HG03175 (cell line): ENCODE data around the gene NUAK2.
A peak's percentile ranks its signal among the peaks of the same experiment; 100 is the strongest.
"Not testable (repeated sequence)": the region's sequence is repeated elsewhere in the genome, so short reads cannot be mapped to it uniquely, and the experiment has no call there.

Experiments used
- ATAC-seq: cut with Tn5 transposase; IDR thresholded peaks from one replicate; pipeline ENCODE4 v1.9.1; 2021; ENCODE audit warnings: mild to moderate bottlenecking, moderate library complexity; ENCODE audit not compliant: unreplicated experiment

NUAK2 gene

GRCh38 chr1:205300149-205300548 lies 21.4 kb downstream of the NUAK2 start:
- no peak for ATAC-seq

- no peak for ATAC-seq
These were observed 23.2 kb downstream of the NUAK2 start for GRCh38 chr1:205298191-205298994.

DNA sequence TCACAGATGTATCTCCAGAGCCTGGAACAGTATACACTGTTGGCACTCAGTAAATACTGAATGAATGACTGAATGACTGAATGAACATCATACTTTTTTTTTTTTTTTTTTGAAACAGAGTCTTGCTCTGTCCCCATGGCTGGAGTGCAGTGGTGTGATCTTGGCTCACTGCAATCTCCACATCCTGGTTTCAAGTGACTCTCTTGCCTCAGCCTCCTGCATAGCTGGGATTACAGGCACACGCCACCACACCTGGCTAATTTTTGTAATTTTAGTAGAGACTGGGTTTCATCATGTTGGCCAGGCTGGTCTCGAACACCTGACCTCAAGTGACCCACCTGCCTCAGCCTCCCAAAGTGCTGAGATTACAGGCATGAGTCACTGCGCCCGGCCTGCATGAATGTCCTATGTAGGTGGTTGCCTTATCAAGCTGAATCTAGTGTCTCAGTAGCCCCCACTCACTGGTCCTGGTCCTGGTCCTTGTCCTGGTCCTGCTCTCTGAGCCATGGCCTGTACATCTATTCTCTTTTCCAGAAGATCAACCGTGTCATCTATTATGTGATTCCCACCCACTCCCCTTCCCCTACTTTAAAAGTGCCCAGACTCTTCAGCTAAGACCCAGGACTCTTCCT lies 23.9 kb downstream of the NUAK2 start:
- not testable (repeated sequence) for ATAC-seq

DNA sequence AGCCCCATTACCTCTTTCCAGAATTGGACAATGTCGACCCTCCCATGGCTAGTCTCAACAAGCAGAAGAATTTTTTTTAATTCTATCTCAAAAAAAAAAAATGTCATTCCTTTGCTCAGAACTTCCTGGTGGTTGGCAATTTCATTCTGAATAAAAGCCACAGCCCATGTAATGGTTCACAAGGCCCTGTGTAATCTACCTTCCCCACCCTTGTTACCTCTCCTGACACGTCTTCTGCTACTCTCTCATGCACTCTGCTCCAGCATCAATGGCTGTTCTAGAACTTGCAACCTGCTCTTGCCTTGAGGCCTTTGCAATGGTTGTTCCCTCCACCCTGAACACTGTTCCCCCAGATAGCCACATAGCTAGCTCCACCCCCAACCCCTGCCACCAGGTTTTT lies 25.4 kb downstream of the NUAK2 start:
- ATAC-seq = no peak

GRCh38 chr1:205294934-205295333 lies 26.6 kb downstream of the NUAK2 start:
- ATAC-seq = no peak

DNA sequence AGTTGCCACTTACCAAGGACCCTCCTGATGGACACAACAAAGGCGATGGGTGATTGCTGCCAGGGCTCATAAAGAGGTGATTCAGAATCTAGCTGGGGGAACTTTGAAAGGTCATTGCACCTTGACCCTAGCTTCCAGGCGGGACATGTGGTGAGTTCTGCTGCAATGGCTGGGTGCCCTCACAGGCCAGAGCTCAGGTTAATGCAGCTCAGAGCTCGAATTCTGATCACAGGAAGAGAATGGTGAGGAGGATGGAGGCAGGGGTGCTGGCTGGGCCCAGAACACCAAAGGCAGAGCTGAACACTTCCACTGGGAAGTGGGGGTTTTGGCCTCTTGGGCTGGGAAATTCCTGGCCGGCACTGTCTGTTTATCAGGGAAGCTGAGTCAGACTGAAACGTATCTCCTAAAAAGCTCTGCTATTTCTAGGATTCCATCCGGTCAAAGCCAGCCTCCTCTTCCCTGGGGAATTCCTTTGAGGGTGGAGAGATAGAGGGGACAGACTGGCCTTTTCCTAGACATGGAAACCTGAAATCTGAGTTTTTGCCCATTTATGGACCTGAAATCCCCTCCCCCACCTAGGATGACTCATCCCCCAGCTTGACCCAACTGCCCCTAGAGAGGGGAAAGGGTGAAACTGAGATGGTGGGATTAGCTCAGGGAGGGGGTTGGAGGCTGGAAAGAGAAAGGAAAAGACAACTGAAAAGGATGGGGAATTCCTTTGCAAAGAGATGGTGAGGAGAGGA lies 27.2 kb downstream of the NUAK2 start:
- ATAC-seq = no peak

DNA sequence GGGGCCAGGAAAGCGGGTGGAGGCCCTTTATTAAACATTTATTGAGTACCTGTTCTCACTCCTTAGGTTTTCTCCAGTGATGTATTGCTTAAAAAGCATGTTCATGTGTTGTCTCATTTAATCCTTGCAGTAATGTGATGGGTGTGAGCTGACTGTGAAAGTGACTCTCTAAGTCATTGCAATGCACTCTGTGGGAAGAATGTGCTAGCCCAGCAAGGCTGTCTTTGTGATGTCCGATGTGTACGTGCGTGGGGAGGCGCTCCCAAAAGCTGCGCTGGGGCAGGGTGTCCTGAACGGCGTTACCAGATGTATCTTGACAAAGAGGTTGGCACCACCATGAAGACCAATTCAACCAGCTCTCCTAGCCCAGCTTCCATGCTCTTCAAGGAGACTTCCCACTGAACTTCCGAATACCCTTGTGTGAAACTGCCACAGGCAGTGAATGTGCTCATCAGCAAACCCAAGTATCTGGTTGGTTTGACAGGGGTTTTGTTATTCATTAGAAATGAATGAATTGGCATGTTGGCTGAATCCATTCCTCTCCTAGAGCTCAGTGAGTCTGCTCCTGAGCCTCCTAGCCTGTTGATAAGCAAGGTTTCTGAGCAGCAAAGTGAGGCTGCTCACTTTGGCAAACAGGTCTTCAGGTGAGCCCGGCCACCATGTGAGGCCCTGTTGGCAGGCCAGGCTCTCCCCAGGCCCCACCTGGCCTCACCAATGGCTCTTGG lies 28.0 kb downstream of the NUAK2 start:
- no peak for ATAC-seq

DNA sequence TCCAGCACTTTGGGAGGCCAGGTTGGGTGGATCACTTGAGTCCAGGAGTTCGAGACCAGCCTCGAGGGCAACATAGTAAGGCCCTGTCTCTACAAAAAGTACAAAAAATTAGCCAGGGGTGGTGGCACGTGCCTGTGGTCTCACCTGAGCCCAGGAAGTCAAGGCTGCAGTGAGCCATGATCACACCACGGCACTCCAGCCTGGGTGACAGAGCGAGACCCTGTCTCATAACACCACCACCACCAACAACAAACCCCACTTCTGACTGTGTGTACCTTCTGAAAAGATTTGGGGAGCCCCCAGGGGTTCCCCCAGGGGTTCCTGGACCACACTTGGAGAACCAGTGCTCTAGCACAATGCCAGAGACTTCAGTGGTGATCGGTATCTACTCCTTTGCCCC lies 29.9 kb downstream of the NUAK2 start:
- ATAC-seq = no peak

- ATAC-seq = peak; percentile 85
These were observed 33.6 kb downstream of the NUAK2 start for GRCh38 chr1:205287767-205288559.

DNA sequence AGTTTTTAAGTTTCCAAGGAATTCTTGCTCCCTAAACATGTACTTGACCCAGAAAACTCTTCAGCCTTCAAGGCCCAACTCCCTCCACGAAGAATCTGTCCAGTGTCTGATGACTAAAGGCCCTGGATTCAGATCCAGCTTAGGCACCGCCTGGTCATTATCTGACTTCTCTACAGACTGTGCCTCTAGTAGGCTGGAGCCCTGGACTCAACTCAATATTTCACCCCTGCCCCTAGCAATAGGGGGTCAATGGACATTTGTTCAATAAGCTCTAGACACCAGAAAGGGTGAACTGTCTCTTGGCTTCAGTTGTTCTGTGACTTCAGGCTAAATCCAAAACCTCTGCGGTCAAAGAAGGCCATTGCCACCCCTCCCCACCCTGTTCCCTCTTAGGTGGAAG lies 34.5 kb downstream of the NUAK2 start:
- ATAC-seq = no peak

- peak; percentile 30 for ATAC-seq
These were observed 35.1 kb downstream of the NUAK2 start for GRCh38 chr1:205286335-205286950.

GRCh38 chr1:205285381-205286101 lies 36.0 kb downstream of the NUAK2 start:
- ATAC-seq = peak; percentile 38

- ATAC-seq = no peak
These were observed 37.0 kb downstream of the NUAK2 start for GRCh38 chr1:205284420-205285144.

- no peak for ATAC-seq
These were observed 38.0 kb downstream of the NUAK2 start for GRCh38 chr1:205283270-205284147.

GRCh38 chr1:205280666-205281395 lies 40.7 kb downstream of the NUAK2 start:
- ATAC-seq = not testable (repeated sequence)

DNA sequence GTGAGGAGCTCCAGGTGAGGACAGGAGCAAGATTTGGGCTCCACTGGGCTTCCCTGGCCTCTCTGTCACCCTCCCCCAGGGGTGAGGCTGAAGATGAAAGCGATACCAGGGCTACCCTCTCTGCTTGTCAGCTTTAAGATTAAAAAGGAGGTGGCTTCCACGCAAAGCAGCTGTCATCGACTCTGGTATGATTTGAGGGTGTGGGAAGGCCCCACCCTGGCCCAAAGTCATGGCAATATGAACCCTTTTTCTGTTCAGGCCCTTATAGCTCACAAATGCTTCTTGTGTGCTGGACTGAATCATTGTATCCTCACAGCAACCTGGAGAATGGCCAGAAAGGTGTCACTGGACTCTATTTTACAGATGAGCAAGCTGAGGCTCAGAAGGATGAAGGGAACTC lies 41.6 kb downstream of the NUAK2 start:
- ATAC-seq = no peak

DNA sequence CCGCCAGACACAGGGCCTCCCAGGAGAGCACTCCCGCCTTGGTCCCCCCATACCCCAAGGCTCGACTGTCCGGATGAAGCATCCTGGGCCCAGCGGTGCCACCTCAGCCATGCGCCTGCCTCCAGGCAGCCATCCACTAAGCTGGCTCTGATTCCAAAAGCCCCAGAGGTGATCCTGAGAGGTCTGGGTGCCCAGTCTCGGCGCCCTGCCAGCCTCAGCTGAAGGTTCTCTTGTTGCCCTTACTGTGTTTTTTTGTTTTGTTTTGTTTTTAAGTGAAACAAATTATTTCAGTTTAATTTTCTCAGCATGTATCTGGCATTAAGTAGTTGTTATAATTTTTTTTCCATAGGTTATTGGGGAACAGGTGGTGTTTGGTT lies 44.9 kb downstream of the NUAK2 start:
- no peak for ATAC-seq
